K562 (cell line): ENCODE measurements around the gene CNPY2. TPM values are rescaled to one million over a fixed set of nuclear protein-coding genes. Genes with fewer than 3 reads are reported as not detected.

Experiments used
- AFF1 ChIP-seq, 2 experiments: fragments of 450-650 bp; IDR thresholded peaks; 2 replicates each; pipeline ENCODE4 v1.6.1; 2018; ENCODE audit warnings: mild to moderate bottlenecking in 2 of 2, low read depth in 1 of 2; ENCODE audit not compliant: partially characterized antibody in 2 of 2
- ATF3 ChIP-seq, 2 experiments: fragments of 450-650 bp in 1 of 2; sonication (generic) in 1 of 2; formaldehyde crosslinking in 1 of 2; IDR thresholded peaks in 1 of 2; conservative IDR thresholded peaks in 1 of 2; 2 replicates each; pipeline versions ENCODE4 v1.6.1 to v1.8.1; 2016 to 2023; ENCODE audit warnings: mild to moderate bottlenecking in 2 of 2, moderate library complexity in 2 of 2, inconsistent platforms in 1 of 2, missing genetic modification reagents in 1 of 2
- ETS1 ChIP-seq: conservative IDR thresholded peaks from 2 replicates; pipeline ENCODE4 v1.6.1; 2011; ENCODE audit warnings: low read depth, mild to moderate bottlenecking, low read length; ENCODE audit not compliant: control insufficient read depth
- HDAC6 ChIP-seq: IDR thresholded peaks from 2 replicates; pipeline ENCODE4 v1.6.1; 2012; ENCODE audit warnings: low read depth, mild to moderate bottlenecking, control low read depth, inconsistent platforms, low read length, moderate library complexity
- MAX ChIP-seq: sonication (generic); formaldehyde crosslinking; IDR thresholded peaks from 2 replicates; pipeline ENCODE4 v1.9.0; 2022; ENCODE audit warnings: mild to moderate bottlenecking, missing genetic modification reagents
- MBD1 ChIP-seq: fragments of 250-450 bp; sonication (Bioruptor Pico); IDR thresholded peaks from 2 replicates; pipeline ENCODE4 v1.8.0; 2022; ENCODE audit warnings: inconsistent platforms
- NCOA2 ChIP-seq, 2 experiments: fragments of 450-650 bp; IDR thresholded peaks; 2 replicates each; pipeline ENCODE4 v1.6.1; 2018; ENCODE audit warnings: mild to moderate bottlenecking in 2 of 2, moderate library complexity in 1 of 2; ENCODE audit not compliant: partially characterized antibody in 2 of 2
- NRF1 ChIP-seq, 2 experiments: fragments of 450-650 bp; IDR thresholded peaks in 1 of 2; conservative IDR thresholded peaks in 1 of 2; 2 replicates each; pipeline ENCODE4 v1.6.1; 2014; ENCODE audit warnings: mild to moderate bottlenecking in 2 of 2
- PCBP1 ChIP-seq: fragments of 200-400 bp; formaldehyde crosslinking; IDR thresholded peaks from 2 replicates; pipeline ENCODE4 v1.6.1; 2018; ENCODE audit warnings: mild to moderate bottlenecking, low read depth, low read length; ENCODE audit not compliant: poor library complexity, severe bottlenecking
- SNRNP70 ChIP-seq: fragments of 200-400 bp; formaldehyde crosslinking; optimal IDR thresholded peaks from 2 replicates; pipeline ENCODE3; 2017; ENCODE audit warnings: low read depth, low read length
- TFAM ChIP-seq: fragments of 250-450 bp; sonication (Bioruptor Pico); conservative IDR thresholded peaks from 2 replicates; pipeline ENCODE4 v1.5.0; 2021; ENCODE audit warnings: mild to moderate bottlenecking, moderate library complexity
- ZBTB2 ChIP-seq: fragments of 450-650 bp; IDR thresholded peaks from 2 replicates; pipeline ENCODE4 v1.6.1; 2016; ENCODE audit warnings: antibody characterized with exemption
- ZNF23 ChIP-seq: fragments of 250-450 bp; sonication (Bioruptor Pico); IDR thresholded peaks from 2 replicates; pipeline ENCODE4 v1.4.0; 2020; ENCODE audit warnings: mild to moderate bottlenecking
- polyA plus RNA-seq, 8 experiments: library from polyadenylated mRNA; depleted of rRNA in 4 of 8; stranded (reverse) in 5 of 8; unstranded in 3 of 8; fragments of >200 nt; fragmentation: Nextera tagmentation in 2 of 8; fragmentation: Illumina TruSeq in 1 of 8; extraction: Ambion mirVana in 2 of 8; extraction: Trizol in 1 of 8; gene quantifications; 2 replicates each; pipeline versions ENCODE4 v1.2.1 to v1.2.3, GENCODE V29; 2011 to 2014; ENCODE audit warnings: inconsistent platforms in 1 of 8, missing spikeins in 1 of 8
- total RNA-seq, 7 experiments: library from RNA; depleted of rRNA in 6 of 7; stranded (reverse); fragments of >200 nt in 6 of 7; fragmentation: Illumina TruSeq in 2 of 7; extraction: Trizol in 2 of 7; gene quantifications; 2 replicates each; pipeline versions ENCODE4 v1.2.1 to v1.2.3, GENCODE V29; 2011 to 2021; ENCODE audit warnings: low replicate concordance in 1 of 7

Gene CNPY2
- total and polyA plus RNA-seq, 9 of the 15 experiments (the other 6 are each of a cell fraction or from before 2014, with no cell fraction given), result 33.8 to 190 (median 138) TPM

GRCh38 chr12:56266693-56267442, 48.9 kb downstream of the CNPY2 start, which contains the start of gene COQ10A (continued):
- TF ChIP-seq ZBTB2 (no peak), ATF3 (IDR thresholded peaks at IDR 0.05) (no peak), ATF3 (CRISPR knock-in tag; conservative IDR thresholded peaks at IDR 0.05) (no peak), MBD1 (CRISPR knock-in tag) (no peak), ZNF23 (CRISPR knock-in tag) (no peak), NRF1 (conservative IDR thresholded peaks at IDR 0.05 in 1 of 2, IDR thresholded peaks at IDR 0.05 in 1 of 2) (peak in 1 of 2 experiments; percentile 87), HDAC6 (no peak), PCBP1 (no peak), ETS1 (no peak), NCOA2 (IDR thresholded peaks at IDR 0.05; ENCODE audit: partially characterized antibody in 2 of 2) (no peak), AFF1 (IDR thresholded peaks at IDR 0.05; ENCODE audit: low read depth in 1 of 2, partially characterized antibody in 2 of 2) (no peak), MAX (CRISPR knock-in tag) (peak; percentile 70), SNRNP70 (no peak), TFAM (CRISPR knock-in tag) (no peak)
